GM21717 (cell line): ENCODE data around the gene FRA10AC1.

Source experiments
- ATAC-seq: cut with Tn5 transposase; IDR thresholded peaks from one replicate; pipeline ENCODE4 v1.9.1; 2021; ENCODE audit warnings: mild to moderate bottlenecking, moderate library complexity; ENCODE audit not compliant: unreplicated experiment

FRA10AC1 gene

GRCh38 chr10:93630625-93631557 is 71.5 kb downstream of the FRA10AC1 start:
- no peak for ATAC-seq

- no peak for ATAC-seq
Measured at GRCh38 chr10:93629647-93630305, 72.6 kb downstream of the FRA10AC1 start.

- no peak for ATAC-seq
Measured at GRCh38 chr10:93628858-93629257, 73.5 kb downstream of the FRA10AC1 start.

GRCh38 chr10:93622942-93623341 is 79.5 kb downstream of the FRA10AC1 start:
- ATAC-seq: no peak

GRCh38 chr10:93620925-93621324 is 81.5 kb downstream of the FRA10AC1 start:
- ATAC-seq: no peak
